Activated CD4-positive, alpha-beta T cell treated with anti-CD3 and anti-CD28 coated beads, Interleukin-2, Interleukin-4, amounts not matched to agents 100 ng/mL and 50 ng/mL, durations not matched to agents 16 hours and 8 hours (primary cell): ENCODE results near the gene OR8B4.
A peak's percentile ranks its signal among the peaks of the same experiment; 100 is the strongest.
"Not testable (repeated sequence)": the region's sequence is repeated elsewhere in the genome, so short reads cannot be mapped to it uniquely, and the experiment has no call there.

Source experiments
- DNase-seq: peaks from one replicate; pipeline ENCODE4 v3.0.0-alpha.2; 2020; ENCODE audit warnings: low spot score

Gene OR8B4, protein sequence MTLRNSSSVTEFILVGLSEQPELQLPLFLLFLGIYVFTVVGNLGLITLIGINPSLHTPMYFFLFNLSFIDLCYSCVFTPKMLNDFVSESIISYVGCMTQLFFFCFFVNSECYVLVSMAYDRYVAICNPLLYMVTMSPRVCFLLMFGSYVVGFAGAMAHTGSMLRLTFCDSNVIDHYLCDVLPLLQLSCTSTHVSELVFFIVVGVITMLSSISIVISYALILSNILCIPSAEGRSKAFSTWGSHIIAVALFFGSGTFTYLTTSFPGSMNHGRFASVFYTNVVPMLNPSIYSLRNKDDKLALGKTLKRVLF

DNA sequence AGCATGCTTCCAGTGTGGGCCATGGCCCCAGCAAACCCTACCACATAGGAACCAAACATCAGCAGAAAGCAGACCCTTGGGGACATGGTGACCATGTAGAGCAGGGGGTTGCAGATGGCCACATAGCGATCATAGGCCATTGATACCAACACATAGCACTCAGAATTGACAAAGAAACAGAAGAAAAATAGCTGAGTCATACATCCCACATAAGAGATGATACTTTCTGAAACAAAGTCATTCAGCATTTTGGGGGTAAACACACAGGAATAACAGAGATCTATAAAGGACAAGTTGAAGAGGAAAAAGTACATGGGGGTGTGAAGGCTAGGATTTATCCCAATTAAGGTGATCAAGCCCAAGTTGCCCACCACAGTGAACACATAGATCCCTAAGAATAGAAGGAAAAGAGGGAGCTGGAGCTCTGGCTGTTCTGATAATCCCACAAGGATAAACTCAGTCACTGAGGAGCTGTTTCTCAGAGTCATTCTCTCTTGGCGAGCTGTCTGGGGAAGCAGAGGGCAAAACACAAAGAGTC, at the start of gene OR8B4:
OR8B4 (minus strand) TSS at position 488 of the 538 bp plus-strand sequence; CDS start at position 488, 0 bp downstream.
- no peak for DNase-seq

- DNase-seq = no peak
These were observed 49.4 kb upstream of the OR8B4 start for GRCh38 chr11:124474079-124474478.

DNA sequence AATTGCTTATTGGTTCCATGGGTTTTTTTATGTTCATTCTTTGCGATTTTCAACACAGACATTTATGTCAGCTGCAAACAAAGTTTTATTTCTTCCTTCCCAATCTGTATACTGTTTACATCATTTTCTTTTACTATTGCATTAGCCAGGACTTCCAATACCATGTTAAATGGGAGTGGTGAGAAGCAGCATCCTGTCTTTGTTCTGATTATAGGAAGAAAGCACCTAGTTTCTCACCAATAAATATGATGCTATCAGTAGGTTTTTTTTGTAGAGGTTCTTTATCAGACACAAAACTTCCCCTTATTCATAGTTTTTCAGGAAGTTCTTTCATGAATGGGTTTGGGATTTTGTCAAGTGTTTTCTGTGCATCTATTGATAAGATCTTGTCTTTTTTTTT, 48.8 kb upstream of the OR8B4 start:
- no peak for DNase-seq

GRCh38 chr11:124470561-124471227, 46.0 kb upstream of the OR8B4 start:
- no peak for DNase-seq

- no peak for DNase-seq
These were observed 42.8 kb upstream of the OR8B4 start for GRCh38 chr11:124467381-124467927.

DNA sequence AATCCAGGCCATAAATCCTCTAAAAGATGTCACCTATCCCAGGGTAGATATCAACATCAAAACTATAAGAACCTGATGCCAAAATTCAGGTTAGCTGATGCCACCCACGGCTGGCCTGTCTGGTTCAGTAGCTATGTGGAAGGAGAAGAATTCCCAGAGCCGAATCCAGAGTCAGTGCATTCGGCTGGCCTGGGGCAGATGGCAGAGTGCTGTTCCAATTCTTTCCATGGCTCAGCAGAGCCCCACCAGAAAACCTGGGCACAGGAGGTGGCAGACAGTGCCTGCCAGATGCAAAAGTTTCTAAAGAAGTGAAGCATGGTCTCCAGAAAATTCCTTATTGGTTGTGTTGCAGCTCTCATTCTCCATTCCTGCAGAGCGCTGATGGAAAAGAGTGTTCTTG, 40.7 kb upstream of the OR8B4 start:
- no peak for DNase-seq

DNA sequence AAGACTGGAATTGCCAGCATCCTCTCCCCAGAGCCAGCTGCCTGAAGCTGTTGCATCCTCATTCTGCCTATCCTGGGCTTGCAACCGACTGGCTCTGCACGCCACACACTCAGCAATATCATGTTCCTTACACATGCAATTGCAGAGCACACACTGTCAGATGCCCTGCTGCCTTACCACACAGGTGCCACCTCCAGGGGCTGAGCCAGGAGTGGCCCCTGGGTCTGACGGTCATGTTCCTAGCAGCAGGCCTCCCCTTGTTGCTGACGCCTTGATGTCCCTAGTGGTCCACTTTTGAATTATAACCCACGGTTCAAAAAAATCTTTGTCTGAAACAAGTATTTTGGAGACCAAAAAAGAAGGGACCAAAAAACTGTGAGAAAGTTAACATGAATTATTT, 39.3 kb upstream of the OR8B4 start:
- no peak for DNase-seq

DNA sequence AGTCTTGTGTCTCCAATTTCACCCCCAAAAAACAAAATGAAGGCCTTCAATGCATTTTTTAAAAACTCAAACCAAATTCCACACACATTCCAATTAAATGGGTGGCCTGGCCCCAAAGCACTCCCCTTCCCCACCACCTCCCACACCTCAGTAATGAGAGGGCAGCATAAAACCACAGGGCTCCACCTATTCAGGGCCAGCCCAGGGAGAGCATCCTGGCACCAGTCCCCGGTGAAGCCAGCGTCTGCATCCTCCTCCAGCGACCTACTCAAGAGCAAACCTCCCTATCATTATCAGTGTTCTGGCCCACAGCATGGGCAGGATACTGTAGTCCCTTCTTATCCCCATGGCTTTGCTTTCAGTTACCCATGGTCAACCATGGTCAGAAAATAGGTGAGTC, 38.7 kb upstream of the OR8B4 start:
- no peak for DNase-seq

GRCh38 chr11:124460459-124460858, 35.8 kb upstream of the OR8B4 start:
- DNase-seq = no peak

- not testable (repeated sequence) for DNase-seq
These were observed 34.7 kb upstream of the OR8B4 start for GRCh38 chr11:124459379-124459778.

GRCh38 chr11:124454552-124454951, 29.9 kb upstream of the OR8B4 start:
- DNase-seq = no peak

GRCh38 chr11:124446916-124447315, 22.2 kb upstream of the OR8B4 start:
- DNase-seq = no peak

- no peak for DNase-seq
These were observed 21.0 kb upstream of the OR8B4 start, which contains the start of gene OR8B8 for GRCh38 chr11:124445646-124446150. Gene OR8B8 (minus strand): TSS chr11:124445696. CDS start chr11:124441085, 4,611 bp downstream.

DNA sequence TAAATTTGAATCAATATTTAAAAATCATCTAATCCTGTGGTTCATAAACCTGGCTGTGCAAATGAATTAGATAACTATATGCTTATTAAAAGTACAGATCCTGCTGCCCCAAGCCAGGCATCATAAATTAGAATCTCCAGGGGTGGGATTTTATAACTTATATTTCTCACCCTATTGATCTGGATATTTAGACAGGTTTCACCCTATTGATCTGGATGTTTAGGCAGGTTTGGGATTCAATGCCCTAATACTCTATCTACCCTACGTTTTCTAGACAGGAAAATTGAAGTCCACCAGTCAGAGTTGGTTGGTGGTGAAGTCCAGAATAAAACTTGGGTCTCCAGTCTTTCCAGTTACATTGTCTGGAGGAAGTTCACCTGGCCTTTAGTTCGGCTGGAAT, 18.2 kb upstream of the OR8B4 start:
- DNase-seq = no peak

GRCh38 chr11:124442442-124442841, 17.8 kb upstream of the OR8B4 start:
- no peak for DNase-seq

DNA sequence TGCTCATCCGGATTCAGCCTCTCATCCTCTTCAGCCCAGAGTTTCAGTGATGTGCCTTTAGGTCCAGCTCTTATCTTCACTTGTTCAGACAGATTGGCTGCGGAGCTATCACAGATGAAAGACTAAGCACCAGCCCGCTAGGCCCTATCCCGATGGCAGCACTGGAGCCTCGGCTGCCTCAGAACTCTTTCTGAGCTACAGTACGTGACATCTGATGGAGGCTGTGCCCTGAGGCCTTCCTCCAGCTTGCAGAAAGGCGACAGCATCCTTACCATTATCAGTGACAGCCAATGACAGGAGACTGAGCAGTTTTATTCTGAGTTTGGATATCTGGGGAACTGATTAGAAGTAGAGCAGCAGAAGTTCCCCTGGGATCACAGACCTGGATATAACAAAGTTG, 16.8 kb upstream of the OR8B4 start:
- no peak for DNase-seq

DNA sequence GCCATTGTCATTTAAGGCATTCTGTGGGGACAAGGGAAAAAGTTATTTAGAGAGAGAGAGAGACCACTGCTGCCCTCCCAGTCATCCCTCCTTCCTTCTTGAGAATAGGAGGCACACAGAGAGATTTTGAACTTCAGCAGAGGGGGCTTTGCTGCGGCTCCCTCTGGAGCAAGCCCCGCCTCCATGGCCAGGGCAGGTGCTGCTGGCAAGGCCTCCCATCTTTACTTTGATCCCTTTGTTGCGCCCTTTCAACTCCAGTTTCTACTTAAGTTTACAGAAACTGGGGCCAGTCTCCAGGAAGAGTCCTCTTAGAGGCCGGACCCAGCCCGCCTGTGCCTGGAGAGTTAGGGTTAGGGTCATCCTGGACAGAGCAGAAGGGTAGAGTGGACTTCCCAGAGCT, 16.4 kb upstream of the OR8B4 start:
- DNase-seq = no peak

- no peak for DNase-seq
These were observed 15.9 kb upstream of the OR8B4 start for GRCh38 chr11:124440608-124441007.

- DNase-seq = no peak
These were observed 10.0 kb upstream of the OR8B4 start for GRCh38 chr11:124434699-124435098.

DNA sequence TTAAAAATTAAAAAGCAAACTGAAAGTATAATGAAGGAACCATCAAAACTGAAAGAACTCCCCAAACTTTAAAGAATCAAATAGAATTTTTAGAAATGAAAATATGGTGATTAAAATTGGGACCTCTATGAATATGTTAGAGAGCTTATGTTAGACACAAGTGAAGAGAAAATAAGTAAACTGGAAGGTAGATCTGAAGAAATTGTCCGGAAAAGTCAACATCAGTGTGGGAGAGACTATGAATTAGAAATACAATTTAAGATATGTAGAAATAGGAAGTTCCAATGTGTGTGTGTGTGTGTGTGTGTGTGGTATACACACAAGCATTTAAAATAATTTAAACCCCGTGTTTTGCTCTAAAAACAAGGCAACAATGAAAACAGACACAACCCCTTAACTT, 4.9 kb upstream of the OR8B4 start:
- no peak for DNase-seq

DNA sequence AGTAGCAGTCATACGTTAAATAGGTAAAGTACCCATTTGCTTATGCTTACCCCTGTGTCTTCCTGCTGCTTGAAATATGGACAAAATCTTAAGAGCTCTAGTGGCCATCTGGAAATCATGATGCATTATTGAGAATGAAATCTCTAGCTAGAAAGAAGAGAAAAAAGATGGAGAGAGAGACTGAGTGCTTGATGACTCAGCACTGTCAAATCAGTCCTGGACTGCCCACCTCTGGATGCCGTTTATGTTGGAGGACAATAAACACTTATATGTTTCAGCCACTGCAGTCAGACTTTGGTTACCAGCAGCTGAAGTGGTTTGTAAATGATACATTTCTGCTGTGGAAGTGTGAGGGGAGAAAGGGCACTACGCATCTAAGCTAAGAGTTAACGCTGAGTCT, 3.6 kb downstream of the OR8B4 start:
- DNase-seq = no peak

- peak; percentile 4 for DNase-seq
These were observed 9.2 kb downstream of the OR8B4 start for GRCh38 chr11:124415356-124415923.

GRCh38 chr11:124409906-124410305, 14.8 kb downstream of the OR8B4 start:
- no peak for DNase-seq
